ENCODE results near the gene MMP15.
"Not testable (repeated sequence)": the region's sequence is repeated elsewhere in the genome, so short reads cannot be mapped to it uniquely, and the experiment has no call there.

Gene MMP15

DNA sequence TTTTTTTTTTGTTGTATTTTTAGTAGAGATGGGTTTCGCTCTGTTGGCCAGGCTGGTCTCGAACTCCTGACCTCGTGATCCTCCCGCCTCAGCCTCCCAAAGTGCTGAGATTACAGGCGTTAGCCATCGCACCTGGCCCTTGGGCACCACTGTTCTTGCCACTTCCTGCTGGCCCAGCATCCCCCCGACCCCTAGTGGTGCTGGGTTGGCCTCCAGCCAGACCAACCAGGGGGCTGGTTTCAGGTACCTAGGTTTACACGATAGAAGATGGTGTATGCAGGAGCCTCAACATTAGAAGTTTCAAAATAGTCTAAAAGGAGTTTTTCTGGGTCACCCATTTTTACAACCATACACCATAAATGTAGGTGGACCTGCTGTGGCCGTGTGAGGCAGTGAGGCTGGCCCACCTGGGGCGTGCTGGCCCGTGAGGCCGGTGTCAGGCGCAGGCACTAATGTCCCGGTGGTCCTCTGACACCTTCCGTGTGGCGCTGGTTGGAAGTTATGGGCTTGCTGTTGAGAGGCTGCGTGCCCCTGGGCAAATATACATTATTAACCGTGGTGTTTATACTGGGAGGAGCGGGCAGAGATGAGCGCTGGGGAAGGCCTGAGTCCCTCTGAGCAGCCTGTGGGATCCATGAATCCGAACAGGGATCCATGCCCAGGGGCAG, 60.2 kb downstream of the MMP15 start:
- no peak for DNase-seq (ENCODE audit: low read depth in 1 of 2, low spot score in 1 of 2)

DNA sequence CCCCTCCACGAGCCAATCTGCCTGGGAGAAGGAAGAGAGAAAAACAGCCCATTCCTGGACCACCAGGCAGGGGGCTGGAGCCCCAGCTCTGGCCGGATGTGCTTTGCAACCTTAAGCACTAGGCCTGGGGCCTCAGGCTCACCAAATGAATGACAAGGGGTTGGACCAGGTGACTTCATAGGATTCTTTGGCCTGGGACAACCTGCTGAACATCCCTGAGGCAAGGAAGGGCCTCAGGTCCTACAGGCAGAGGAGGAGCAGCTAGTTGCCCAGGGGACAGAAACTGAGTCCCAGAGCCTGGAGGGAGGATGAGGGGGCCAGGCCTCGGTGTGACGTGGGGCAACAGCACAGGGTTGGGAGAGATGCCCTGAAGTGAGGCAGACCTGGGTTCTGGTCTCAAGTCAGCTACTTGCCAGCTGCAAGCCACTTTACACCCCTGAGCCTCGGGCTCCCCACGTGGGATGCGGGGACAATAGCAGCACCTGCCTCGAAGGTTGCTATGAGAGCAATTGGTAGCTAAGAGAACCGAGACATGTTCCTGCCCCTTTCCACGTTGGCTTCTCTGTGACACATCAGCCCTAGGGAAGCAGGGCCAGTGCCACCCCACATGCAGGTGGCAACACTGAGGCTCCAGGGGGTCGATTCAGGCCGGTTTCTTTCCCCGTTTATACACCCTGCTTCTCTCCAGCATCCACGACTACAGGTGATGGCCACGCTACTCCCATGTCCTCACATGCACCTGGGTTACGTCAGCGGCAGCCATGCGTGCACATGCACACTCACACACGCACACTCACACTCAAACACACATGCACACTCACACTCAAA, 61.0 kb downstream of the MMP15 start:
- no peak for DNase-seq (ENCODE audit: low read depth in 1 of 2, low spot score in 1 of 2)

DNA sequence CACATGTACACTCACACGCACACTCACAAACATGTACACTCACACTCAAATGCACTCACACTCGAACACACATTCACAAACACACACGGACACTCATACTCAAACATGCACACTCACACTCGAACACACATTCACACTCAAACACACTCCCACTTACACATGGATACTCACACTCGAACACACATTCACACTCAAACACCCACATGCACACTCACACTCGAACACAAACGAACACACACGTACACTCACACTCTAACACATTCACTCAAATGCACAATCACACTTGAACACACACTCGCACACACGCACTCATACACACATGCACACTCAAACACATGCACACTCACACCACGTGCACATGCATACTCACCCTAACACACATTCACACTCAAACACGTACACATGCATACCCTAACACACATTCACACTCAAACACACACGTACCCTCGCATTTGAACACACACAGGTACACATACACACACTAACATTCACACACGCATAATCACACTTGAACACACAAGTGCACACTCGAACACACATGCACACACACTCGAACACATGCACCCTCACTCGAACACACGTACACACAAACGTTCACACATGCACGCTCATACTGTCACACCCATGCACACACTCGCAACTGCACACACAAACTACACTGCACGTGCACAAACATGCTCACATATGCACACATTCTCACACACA, 61.8 kb downstream of the MMP15 start:
- DNase-seq (ENCODE audit: low read depth in 1 of 2, low spot score in 1 of 2) = no peak

DNA sequence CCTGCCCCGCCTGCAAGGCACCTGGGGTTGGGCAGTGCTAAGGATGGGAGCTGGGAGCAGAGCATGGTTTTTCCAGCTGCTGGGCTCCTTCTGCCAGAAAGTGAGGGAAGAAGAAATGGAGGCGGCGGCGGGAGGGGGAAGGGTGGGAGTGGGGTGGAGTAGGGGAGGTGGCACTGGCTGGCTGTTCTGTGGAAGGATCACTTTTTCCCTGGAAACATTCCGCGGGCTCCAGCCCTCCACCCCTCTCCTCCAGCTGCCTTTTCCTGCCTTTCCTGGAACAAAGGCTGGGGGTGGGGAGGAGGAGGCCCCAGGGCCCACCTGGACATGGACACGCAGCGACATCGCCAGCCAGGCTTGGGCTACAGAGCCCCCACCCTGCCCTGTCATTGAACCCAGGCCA, 62.5 kb downstream of the MMP15 start:
- DNase-seq (ENCODE audit: low read depth in 1 of 2, low spot score in 1 of 2) = no peak

DNA sequence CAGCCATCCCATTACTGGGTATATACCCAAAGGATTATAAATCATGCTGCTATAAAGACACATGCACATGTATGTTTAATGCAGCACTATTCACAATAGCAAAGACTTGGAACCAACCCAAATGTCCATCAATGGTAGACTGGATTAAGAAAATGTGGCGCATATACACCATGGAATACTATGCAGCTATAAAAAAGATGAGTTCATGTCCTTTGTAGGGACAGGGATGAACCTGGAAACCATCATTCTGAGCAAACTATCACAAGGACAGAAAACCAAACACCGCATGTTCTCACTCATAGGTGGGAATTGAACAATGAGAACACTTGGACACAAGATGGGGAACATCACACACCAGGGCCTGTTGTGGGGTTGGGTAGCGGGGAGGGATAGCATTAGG, 64.8 kb downstream of the MMP15 start:
- DNase-seq (ENCODE audit: low read depth in 1 of 2, low spot score in 1 of 2) = not testable (repeated sequence)

DNA sequence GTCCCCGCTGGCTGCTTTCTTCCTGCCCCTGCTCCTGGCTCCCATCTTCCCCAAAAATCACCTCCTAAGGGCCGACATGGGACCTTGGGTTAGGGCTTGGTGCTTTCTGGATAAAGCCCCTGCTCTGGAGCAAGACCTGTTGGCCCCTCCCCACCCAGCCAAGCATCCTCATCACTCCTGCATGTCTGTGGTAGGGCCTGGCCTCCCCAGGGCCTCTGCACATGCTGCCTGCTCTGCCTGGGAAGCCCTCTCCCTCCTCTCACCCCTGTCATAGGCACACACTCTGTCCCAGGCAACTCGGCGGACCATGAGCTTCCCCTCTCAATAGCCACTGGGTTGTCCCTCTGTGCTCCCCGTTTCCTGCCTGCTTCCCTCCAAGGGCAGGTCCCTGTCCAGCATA, 68.5 kb downstream of the MMP15 start:
- DNase-seq (ENCODE audit: low read depth in 1 of 2, low spot score in 1 of 2) = no peak

DNA sequence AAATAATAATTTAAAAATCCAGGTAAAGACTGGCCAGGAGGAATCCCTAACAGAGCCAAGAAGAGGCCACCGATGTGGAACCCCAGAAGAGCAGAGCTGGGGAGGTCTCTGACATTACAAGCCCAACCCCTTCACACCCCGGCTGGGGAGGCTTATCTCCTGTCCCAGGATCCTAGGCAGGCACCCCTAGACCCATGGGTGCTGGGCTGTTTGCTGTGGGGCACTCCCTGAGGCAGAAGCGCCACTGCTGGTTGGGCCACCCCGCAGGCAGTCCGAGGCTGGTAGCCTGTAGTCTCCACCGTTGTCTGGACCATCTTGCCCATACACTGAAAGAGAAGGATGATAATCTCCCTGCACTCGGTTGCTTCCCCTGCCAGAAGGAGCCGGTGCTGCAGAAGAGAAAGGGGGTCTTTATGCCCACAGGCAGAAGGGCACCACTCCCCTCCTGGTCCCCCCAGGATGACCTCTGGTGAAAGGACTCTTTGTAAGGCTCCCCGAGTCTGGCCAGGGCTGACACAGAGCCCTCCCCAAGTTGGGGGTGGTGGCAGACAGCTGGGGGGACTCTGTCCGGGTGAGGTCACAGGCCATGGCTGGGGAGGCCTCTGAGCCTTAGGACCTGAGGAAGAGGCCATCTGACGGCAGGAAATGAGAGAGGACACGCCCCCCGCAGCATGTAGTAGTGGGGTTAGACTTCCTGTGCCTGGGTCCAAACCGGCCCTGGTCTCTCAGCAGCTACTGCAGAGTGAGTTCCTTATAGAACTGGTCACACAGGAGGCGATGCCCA, 69.4 kb downstream of the MMP15 start:
- no peak for DNase-seq (ENCODE audit: low read depth in 1 of 2, low spot score in 1 of 2)

DNA sequence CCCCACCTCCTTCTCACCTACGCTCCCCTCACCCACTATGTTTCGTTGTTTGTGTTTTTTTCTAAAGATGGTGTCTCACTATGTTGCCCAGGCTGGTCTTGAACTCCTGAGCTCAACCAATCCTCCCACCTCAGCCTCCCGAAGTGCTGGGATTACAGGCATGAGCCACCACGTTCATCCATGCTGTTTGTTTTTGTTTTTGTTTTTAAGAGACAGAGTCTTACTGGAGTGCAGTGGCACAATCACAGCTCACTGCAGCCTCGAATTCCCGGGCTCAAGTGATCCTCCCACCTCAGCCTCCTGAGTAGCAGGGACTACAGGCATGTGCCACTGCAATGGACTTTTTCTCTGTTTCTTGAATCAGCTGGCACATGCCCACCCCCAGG, 70.0 kb downstream of the MMP15 start:
- not testable (repeated sequence) for DNase-seq (ENCODE audit: low read depth in 1 of 2, low spot score in 1 of 2)

DNA sequence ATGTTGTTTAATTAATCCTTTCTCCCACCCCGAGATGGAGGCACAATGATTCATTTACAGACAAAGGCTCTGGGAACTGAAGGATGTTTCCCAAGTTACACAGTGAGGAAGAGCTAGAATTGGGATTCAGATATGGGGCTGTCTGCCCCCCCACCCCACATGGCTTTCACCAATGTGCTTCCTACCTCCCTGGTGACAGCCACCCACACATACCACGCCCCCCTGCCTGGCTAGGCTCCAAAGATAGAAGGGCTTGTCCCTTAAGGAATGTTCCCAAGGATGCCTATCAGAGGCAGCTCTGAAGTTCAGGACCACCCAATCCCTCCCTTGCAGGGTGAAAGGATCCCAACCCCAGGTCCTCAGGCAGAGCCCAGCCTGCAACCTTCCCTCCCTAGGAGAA, 70.7 kb downstream of the MMP15 start:
- no peak for DNase-seq (ENCODE audit: low read depth in 1 of 2, low spot score in 1 of 2)
